Activated CD4-positive, alpha-beta T cell treated with anti-CD3 and anti-CD28 coated beads for 36 hours (primary cell): ENCODE results near the gene MRAP. TPM values are rescaled to one million over a fixed set of nuclear protein-coding genes. Genes with fewer than 3 reads are reported as not detected.
"Not testable (repeated sequence)": the region's sequence is repeated elsewhere in the genome, so short reads cannot be mapped to it uniquely, and the experiment has no call there.

Experiments used
- ATAC-seq: fragments of 200-7000 bp; cut with Tn5 transposase; one replicate; pipeline ENCODE4 v1.10.0; 2021; ENCODE audit warnings: mild to moderate bottlenecking, moderate library complexity
- CTCF ChIA-PET: fragments of 350-600 bp; sonication (Branson Sonifier 250); formaldehyde crosslinking; loops from one replicate; lab custom pipeline; 2021; ENCODE audit warnings: antibody characterized with exemption; lab: Charles Lee
- POLR2A ChIA-PET: fragments of 350-600 bp; sonication (Branson Sonifier 250); formaldehyde crosslinking; loops from one replicate; lab custom pipeline; 2021; ENCODE audit warnings: antibody characterized with exemption, inconsistent platforms; lab: Charles Lee
- DNase-seq: peaks from one replicate; pipeline ENCODE4 v3.0.0-alpha.2; 2020
- H3K27ac Mint-ChIP-seq: one replicate; pipeline ENCODE4 v1.8.0; 2021; ENCODE audit warnings: mixed read lengths
- H3K27me3 Mint-ChIP-seq: one replicate; pipeline ENCODE4 v1.8.0; 2021; ENCODE audit warnings: mixed read lengths
- H3K36me3 Mint-ChIP-seq: one replicate; pipeline ENCODE4 v1.8.0; 2021; ENCODE audit warnings: low read depth, mixed read lengths
- H3K4me1 Mint-ChIP-seq: one replicate; pipeline ENCODE4 v1.8.0; 2021; ENCODE audit warnings: mixed read lengths
- H3K4me3 Mint-ChIP-seq: one replicate; pipeline ENCODE4 v1.8.0; 2021; ENCODE audit warnings: mild to moderate bottlenecking, moderate library complexity, mixed read lengths
- H3K9me3 Mint-ChIP-seq: one replicate; pipeline ENCODE4 v1.8.0; 2021; ENCODE audit warnings: low read depth, mixed read lengths
- intact Hi-C, 2 experiments: fragments of 100-400 bp; cut with DNase I in 1 of 2; cut with micrococcal nuclease in 1 of 2; formaldehyde crosslinking; loops; one replicate each; pipeline versions ENCODE4 v1.14.2 to v1.15.1; 2022 to 2024; cut with DNase I, micrococcal nuclease
- total RNA-seq, 2 experiments: library from RNA; stranded (reverse); gene quantifications; one replicate each; pipeline ENCODE4 v1.2.3, GENCODE V29; 2021

MRAP gene
- total RNA-seq, 2 experiments from 2014 or later = not detected

GRCh38 chr21:32299695-32300094 lies 1.0 kb downstream of the MRAP start:
- no peaks in the 10 kb centered on the region for H3K4me1 Mint-ChIP-seq
- ChIA-PET POLR2A (no interaction called here), CTCF (no interaction called here)
- DNase-seq (no peak), ATAC-seq (no peak)
- H3K4me3 Mint-ChIP-seq = no peak overlapping the region
- H3K9me3 Mint-ChIP-seq = no peaks in the 10 kb centered on the region
- peaks cover 17% of the 10 kb centered on the region for H3K36me3 Mint-ChIP-seq
- no peaks in the 10 kb centered on the region for H3K27me3 Mint-ChIP-seq
- intact Hi-C loops = no loop called here
- no peak overlapping the region for H3K27ac Mint-ChIP-seq

GRCh38 chr21:32300117-32300681 lies 1.5 kb downstream of the MRAP start:
- ATAC-seq (no peak), DNase-seq (no peak)
- H3K9me3 Mint-ChIP-seq = no peaks in the 10 kb centered on the region
- no peaks in the 10 kb centered on the region for H3K4me1 Mint-ChIP-seq
- POLR2A ChIA-PET = no interaction called here
- intact Hi-C loops = no loop called here
- H3K4me3 Mint-ChIP-seq = no peak overlapping the region
- H3K27me3 Mint-ChIP-seq = no peaks in the 10 kb centered on the region
- CTCF ChIA-PET = no interaction called here
- H3K27ac Mint-ChIP-seq = no peak overlapping the region
- peaks cover 17% of the 10 kb centered on the region for H3K36me3 Mint-ChIP-seq

GRCh38 chr21:32301596-32301995 lies 2.9 kb downstream of the MRAP start:
- no peaks in the 10 kb centered on the region for H3K9me3 Mint-ChIP-seq
- ChIA-PET CTCF (no interaction called here), POLR2A (no interaction called here)
- DNase-seq (no peak), ATAC-seq (no peak)
- intact Hi-C loops = no loop called here
- peak overlapping the region; percentile 11 for H3K27ac Mint-ChIP-seq
- H3K4me1 Mint-ChIP-seq = no peaks in the 10 kb centered on the region
- peaks cover 17% of the 10 kb centered on the region for H3K36me3 Mint-ChIP-seq
- no peaks in the 10 kb centered on the region for H3K27me3 Mint-ChIP-seq
- no peak overlapping the region for H3K4me3 Mint-ChIP-seq

- intact Hi-C loops = no loop called here
- Mint-ChIP-seq H3K4me1 (no peaks in the 10 kb centered on the region), H3K36me3 (peaks cover 21% of the 10 kb centered on the region), H3K27me3 (no peaks in the 10 kb centered on the region), H3K4me3 (no peak overlapping the region), H3K9me3 (no peaks in the 10 kb centered on the region), H3K27ac (no peak overlapping the region)
- POLR2A ChIA-PET = no interaction called here
- no peak for ATAC-seq
- no peak for DNase-seq
- CTCF ChIA-PET = no interaction called here
Measured at GRCh38 chr21:32302560-32302959, 3.9 kb downstream of the MRAP start.

GRCh38 chr21:32303385-32303784 lies 4.7 kb downstream of the MRAP start:
- H3K4me1 Mint-ChIP-seq = no peaks in the 10 kb centered on the region
- DNase-seq (no peak), ATAC-seq (no peak)
- H3K4me3 Mint-ChIP-seq = no peak overlapping the region
- ChIA-PET CTCF (no interaction called here), POLR2A (no interaction called here)
- no peaks in the 10 kb centered on the region for H3K27me3 Mint-ChIP-seq
- H3K27ac Mint-ChIP-seq = no peak overlapping the region
- H3K9me3 Mint-ChIP-seq = no peaks in the 10 kb centered on the region
- H3K36me3 Mint-ChIP-seq = peaks cover 21% of the 10 kb centered on the region
- intact Hi-C loops = no loop called here

- no peak overlapping the region for H3K27ac Mint-ChIP-seq
- H3K4me1 Mint-ChIP-seq = no peaks in the 10 kb centered on the region
- POLR2A ChIA-PET = no interaction called here
- intact Hi-C loops = no loop called here
- H3K27me3 Mint-ChIP-seq = no peaks in the 10 kb centered on the region
- no peaks in the 10 kb centered on the region for H3K9me3 Mint-ChIP-seq
- ATAC-seq (no peak), DNase-seq (no peak)
- no peak overlapping the region for H3K4me3 Mint-ChIP-seq
- peaks cover 25% of the 10 kb centered on the region for H3K36me3 Mint-ChIP-seq
- CTCF ChIA-PET = no interaction called here
Measured at GRCh38 chr21:32304998-32305397, 6.3 kb downstream of the MRAP start.

DNA sequence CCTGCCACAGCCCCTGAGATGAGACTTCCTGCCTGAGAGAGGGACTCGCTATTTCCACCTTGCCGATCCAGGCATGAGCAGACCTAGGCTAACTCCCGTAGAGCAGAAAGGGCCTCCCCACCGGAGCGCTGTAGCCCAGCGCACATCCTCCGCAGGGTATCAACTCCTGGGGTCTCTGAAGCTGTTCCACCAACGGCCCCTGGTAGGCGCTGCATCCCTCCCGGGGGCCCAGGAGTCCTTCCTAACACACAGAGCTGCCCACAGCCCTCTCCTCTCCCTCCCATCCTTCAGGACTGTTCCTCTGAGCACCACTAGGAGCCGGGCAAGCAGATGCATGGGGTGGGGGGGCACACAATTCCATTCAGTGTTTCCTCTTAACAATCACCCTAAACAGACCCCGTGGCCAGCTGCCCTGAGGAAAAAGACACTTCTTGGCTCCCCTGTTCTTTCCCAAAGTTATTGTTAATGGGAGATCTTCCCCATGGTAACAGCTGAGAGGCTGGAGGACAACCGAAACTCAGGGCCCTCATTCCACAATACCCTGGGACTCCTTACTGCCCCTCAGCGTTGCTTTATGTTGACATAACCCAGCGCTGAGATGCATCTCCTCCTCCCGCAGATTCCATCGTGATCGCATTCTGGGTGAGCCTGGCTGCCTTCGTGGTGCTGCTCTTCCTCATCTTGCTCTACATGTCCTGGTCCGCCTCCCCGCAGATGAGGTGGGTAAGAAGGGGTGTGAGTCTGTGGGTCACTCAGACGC lies 7.5 kb downstream of the MRAP start:
- ChIA-PET POLR2A (interaction anchor here (0.7 kb wide), 1 partner anchor 24 kb away, joined by 5 read pairs; no protein-coding TSS in a partner anchor), CTCF (no interaction called here)
- ATAC-seq (no peak), DNase-seq (no peak)
- Mint-ChIP-seq H3K9me3 (no peaks in the 10 kb centered on the region), H3K36me3 (peaks cover 22% of the 10 kb centered on the region), H3K27ac (no peak overlapping the region), H3K4me1 (peaks cover 5% of the 10 kb centered on the region), H3K4me3 (no peak overlapping the region), H3K27me3 (no peaks in the 10 kb centered on the region)
- intact Hi-C loops = no loop called here

DNA sequence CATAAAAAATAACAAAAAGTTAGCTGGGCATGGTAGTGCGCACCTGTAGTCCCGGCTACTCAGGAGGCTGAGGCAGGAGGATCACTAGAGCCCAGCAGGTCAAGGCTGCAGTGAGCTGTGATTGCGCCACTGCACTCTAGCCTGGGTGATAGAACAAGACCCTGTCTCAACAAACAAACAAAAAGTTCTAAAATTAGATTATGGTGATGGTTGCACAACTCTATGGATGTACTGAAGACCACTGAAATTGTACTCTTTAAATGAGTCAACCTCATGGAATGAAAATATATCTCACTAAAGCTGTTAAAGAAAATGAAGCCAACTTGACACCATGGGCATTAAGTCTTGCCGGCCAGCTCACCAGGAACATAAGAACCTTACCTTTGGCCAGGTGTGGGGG lies 9.1 kb downstream of the MRAP start:
- intact Hi-C loops = no loop called here
- peaks cover 8% of the 10 kb centered on the region for H3K4me1 Mint-ChIP-seq
- H3K4me3 Mint-ChIP-seq = no peak overlapping the region
- H3K36me3 Mint-ChIP-seq = peaks cover 30% of the 10 kb centered on the region
- no peak overlapping the region for H3K27ac Mint-ChIP-seq
- no peaks in the 10 kb centered on the region for H3K27me3 Mint-ChIP-seq
- no peaks in the 10 kb centered on the region for H3K9me3 Mint-ChIP-seq
- ChIA-PET CTCF (no interaction called here), POLR2A (no interaction called here)
- DNase-seq (no peak), ATAC-seq (no peak)

- Mint-ChIP-seq H3K4me3 (no peak overlapping the region), H3K9me3 (no peaks in the 10 kb centered on the region), H3K4me1 (peaks cover 8% of the 10 kb centered on the region), H3K27ac (no peak overlapping the region), H3K36me3 (peaks cover 36% of the 10 kb centered on the region), H3K27me3 (no peaks in the 10 kb centered on the region)
- CTCF ChIA-PET = interaction anchor here (0.5 kb wide), 1 partner anchor 95 kb away, joined by 3 read pairs; no protein-coding TSS in a partner anchor
- DNase-seq (no peak), ATAC-seq (no peak)
- POLR2A ChIA-PET = no interaction called here
- intact Hi-C loops = no loop called here
Measured at GRCh38 chr21:32308696-32309095, 10.0 kb downstream of the MRAP start.

DNA sequence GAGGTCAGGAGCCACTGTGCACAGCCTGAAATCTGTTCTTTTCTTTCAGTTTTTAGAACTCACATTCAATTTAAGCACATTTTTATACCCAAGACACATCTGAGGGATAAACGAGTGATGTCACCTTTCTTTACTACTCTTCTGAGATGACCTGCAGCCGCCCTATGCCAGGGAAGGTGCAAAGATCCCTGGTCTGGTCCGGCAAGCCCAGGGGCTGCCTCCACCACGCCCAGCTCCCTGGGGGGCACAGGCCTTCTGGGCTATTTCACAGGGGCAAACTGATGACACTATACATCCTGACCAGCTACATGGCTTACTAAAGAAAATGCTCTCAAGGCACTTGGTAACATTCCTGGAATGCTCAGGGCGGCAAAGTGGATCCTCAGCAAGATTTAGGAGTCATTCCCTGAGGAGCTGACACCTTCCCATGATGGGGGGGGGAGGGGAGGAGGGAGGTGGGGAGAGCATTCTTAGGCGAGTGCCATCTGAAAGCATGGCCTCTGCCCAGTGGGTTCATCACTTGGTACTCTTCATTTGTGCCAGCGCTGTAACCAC lies 11.3 kb downstream of the MRAP start:
- H3K9me3 Mint-ChIP-seq = no peaks in the 10 kb centered on the region
- H3K4me3 Mint-ChIP-seq = no peak overlapping the region
- DNase-seq (no peak), ATAC-seq (no peak)
- peaks cover 8% of the 10 kb centered on the region for H3K4me1 Mint-ChIP-seq
- H3K27ac Mint-ChIP-seq = no peak overlapping the region
- intact Hi-C loops = no loop called here
- POLR2A ChIA-PET = no interaction called here
- CTCF ChIA-PET = interaction anchor here (0.6 kb wide), 2 partner anchors 67 to 529 kb away, joined by 4 read pairs; no protein-coding TSS in a partner anchor
- no peaks in the 10 kb centered on the region for H3K27me3 Mint-ChIP-seq
- H3K36me3 Mint-ChIP-seq = peaks cover 38% of the 10 kb centered on the region

DNA sequence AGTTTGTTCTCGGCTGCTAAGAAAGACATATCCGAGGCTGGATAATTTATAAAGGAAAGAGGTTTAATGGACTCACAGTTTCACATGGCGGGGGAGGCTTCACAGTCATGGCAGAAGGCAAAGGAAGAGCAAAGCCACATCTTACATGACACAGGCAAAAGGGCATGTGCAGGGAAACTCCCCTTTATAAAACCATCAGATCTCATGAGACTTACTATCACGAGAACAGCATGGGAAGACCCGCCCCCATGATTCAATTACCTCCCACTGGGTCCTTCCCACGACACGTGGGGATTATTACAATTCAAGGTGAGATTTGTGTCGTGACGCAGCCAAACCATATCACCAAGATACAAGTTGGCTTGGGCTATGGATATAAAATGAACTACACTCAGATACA lies 12.3 kb downstream of the MRAP start:
- H3K27me3 Mint-ChIP-seq, H3K27ac Mint-ChIP-seq, H3K4me3 Mint-ChIP-seq, POLR2A ChIA-PET, intact Hi-C loops, CTCF ChIA-PET, H3K4me1 Mint-ChIP-seq, H3K9me3 Mint-ChIP-seq: not testable (repeated sequence)
- peaks cover 40% of the 10 kb centered on the region for H3K36me3 Mint-ChIP-seq
- ATAC-seq (peak; percentile 61), DNase-seq (peak; percentile 21)

GRCh38 chr21:32311621-32312020 lies 13.0 kb downstream of the MRAP start:
- ATAC-seq (no peak), DNase-seq (no peak)
- intact Hi-C loops = no loop called here
- Mint-ChIP-seq H3K27ac (no peak overlapping the region), H3K4me3 (no peak overlapping the region), H3K27me3 (no peaks in the 10 kb centered on the region), H3K4me1 (peaks cover 8% of the 10 kb centered on the region), H3K9me3 (no peaks in the 10 kb centered on the region), H3K36me3 (peaks cover 44% of the 10 kb centered on the region)
- POLR2A ChIA-PET = no interaction called here
- CTCF ChIA-PET = interaction anchor here (0.6 kb wide), 1 partner anchor 48 kb away, joined by 3 read pairs; no protein-coding TSS in a partner anchor
